NCI-H510A treated with DMSO at 0.1 percent for 48 hours (cell line): ENCODE data around the gene SMAD7.

Source experiments
- DNase-seq: peaks from one replicate; lab custom pipeline; 2025; lab: John Stamatoyannopoulos, UW

The SMAD7 gene

GRCh38 chr18:48959921-48960920, 9.5 kb upstream of the SMAD7 start:
- DNase-seq, result no peak

GRCh38 chr18:48959551-48959920, 8.8 kb upstream of the SMAD7 start:
- DNase-seq, result no peak

- no peak for DNase-seq
Measured at GRCh38 chr18:48958951-48959350, 8.2 kb upstream of the SMAD7 start.

GRCh38 chr18:48957616-48958015, 6.9 kb upstream of the SMAD7 start:
- DNase-seq, result no peak

- no peak for DNase-seq
Measured at GRCh38 chr18:48957136-48957535, 6.4 kb upstream of the SMAD7 start.

GRCh38 chr18:48956356-48956755, 5.6 kb upstream of the SMAD7 start:
- no peak for DNase-seq

GRCh38 chr18:48955830-48956261, 5.1 kb upstream of the SMAD7 start:
- peak; percentile 18 for DNase-seq

GRCh38 chr18:48954886-48955819, 4.4 kb upstream of the SMAD7 start:
- DNase-seq, result no peak

GRCh38 chr18:48953104-48953706, 2.4 kb upstream of the SMAD7 start:
- DNase-seq, result no peak

- peak; percentile 42 for DNase-seq
Measured at GRCh38 chr18:48952287-48953103, 1.7 kb upstream of the SMAD7 start.

GRCh38 chr18:48951448-48952286, 902 bp upstream of the SMAD7 start:
- DNase-seq, result peak; percentile 57

GRCh38 chr18:48949606-48950535, 894 bp downstream of the SMAD7 start:
- DNase-seq, result peak; percentile 17

GRCh38 chr18:48949050-48949605, 1.6 kb downstream of the SMAD7 start:
- no peak for DNase-seq

GRCh38 chr18:48948112-48949049, 2.4 kb downstream of the SMAD7 start:
- DNase-seq, result peak; percentile 14

- no peak for DNase-seq
Measured at GRCh38 chr18:48947560-48947959, 3.2 kb downstream of the SMAD7 start.

- no peak for DNase-seq
Measured at GRCh38 chr18:48947092-48947491, 3.7 kb downstream of the SMAD7 start.

- DNase-seq, result peak; percentile 28
Measured at GRCh38 chr18:48946329-48946835, 4.4 kb downstream of the SMAD7 start.

- no peak for DNase-seq
Measured at GRCh38 chr18:48945953-48946217, 4.9 kb downstream of the SMAD7 start.
